Amniotic stem cell (primary cell): ENCODE measurements around the gene C2CD2.
"Not testable (repeated sequence)": the region's sequence is repeated elsewhere in the genome, so short reads cannot be mapped to it uniquely, and the experiment has no call there.

ENCODE experiments used
- DNase-seq: peaks from one replicate; lab custom pipeline; 2025; lab: John Stamatoyannopoulos, UW

Gene C2CD2

GRCh38 chr21:41953831-41954653, at the start of gene C2CD2:
Gene C2CD2, minus strand, starts transcription at chr21:41954018. Its CDS starts 370 bp downstream, at chr21:41953648.
- no peak for DNase-seq

GRCh38 chr21:42003051-42003461, 49.2 kb upstream of the C2CD2 start:
- no peak for DNase-seq

GRCh38 chr21:42002421-42002958, 48.7 kb upstream of the C2CD2 start:
- peak; percentile 96 for DNase-seq

GRCh38 chr21:42001781-42002180, 48.0 kb upstream of the C2CD2 start:
- DNase-seq = no peak

- no peak for DNase-seq
Observed at GRCh38 chr21:42000908-42001307, 47.1 kb upstream of the C2CD2 start.

GRCh38 chr21:41997657-41998056, 43.8 kb upstream of the C2CD2 start:
- DNase-seq = no peak

- DNase-seq = no peak
Observed at GRCh38 chr21:41995577-41995976, 41.8 kb upstream of the C2CD2 start.

- not testable (repeated sequence) for DNase-seq
Observed at GRCh38 chr21:41994613-41995012, 40.8 kb upstream of the C2CD2 start.

- DNase-seq = peak; percentile 47
Observed at GRCh38 chr21:41993744-41994143, 39.9 kb upstream of the C2CD2 start.

GRCh38 chr21:41992576-41992975, 38.8 kb upstream of the C2CD2 start:
- no peak for DNase-seq

- no peak for DNase-seq
Observed at GRCh38 chr21:41991659-41992058, 37.8 kb upstream of the C2CD2 start.

GRCh38 chr21:41989698-41990097, 35.9 kb upstream of the C2CD2 start:
- no peak for DNase-seq

GRCh38 chr21:41987310-41987709, 33.5 kb upstream of the C2CD2 start:
- no peak for DNase-seq

- DNase-seq = no peak
Observed at GRCh38 chr21:41985662-41986416, 32.0 kb upstream of the C2CD2 start.

GRCh38 chr21:41983229-41983628, 29.4 kb upstream of the C2CD2 start:
- DNase-seq = no peak

GRCh38 chr21:41980561-41980960, 26.7 kb upstream of the C2CD2 start:
- no peak for DNase-seq

- DNase-seq = no peak
Observed at GRCh38 chr21:41979751-41980369, 26.0 kb upstream of the C2CD2 start.

GRCh38 chr21:41979335-41979734, 25.5 kb upstream of the C2CD2 start:
- DNase-seq = no peak

GRCh38 chr21:41977034-41977950, 23.5 kb upstream of the C2CD2 start:
- no peak for DNase-seq

- no peak for DNase-seq
Observed at GRCh38 chr21:41976611-41977010, 22.8 kb upstream of the C2CD2 start.
